T-helper 2 cell treated with Interferon-gamma antibody and Interleukin-4, amounts not matched to agents 100 ng/mL and 5 ng/mL, for 36 hours (primary cell): ENCODE data around the gene SCRN2. TPM values are rescaled to one million over a fixed set of nuclear protein-coding genes. Genes with fewer than 3 reads are reported as not detected.

Experiments used
- intact Hi-C: fragments of 100-400 bp; cut with micrococcal nuclease; formaldehyde crosslinking; loops from one replicate; pipeline ENCODE4 v1.15.1; 2023
- total RNA-seq: library from RNA; stranded (reverse); gene quantifications from 2 replicates; pipeline ENCODE4 v1.2.3, GENCODE V29; 2022

The SCRN2 gene
- total RNA-seq, 1 donor from 2014 or later, result 21.8 TPM

GRCh38 chr17:47872019-47872650, 31.1 kb upstream of the SCRN2 start:
- intact Hi-C loops, result no loop called here

GRCh38 chr17:47871048-47871447, 30.0 kb upstream of the SCRN2 start:
- intact Hi-C loops, result no loop called here

- intact Hi-C loops, result no loop called here
Observed at GRCh38 chr17:47870056-47870455, 29.0 kb upstream of the SCRN2 start.

- intact Hi-C loops, result no loop called here
Observed at GRCh38 chr17:47869114-47869513, 28.0 kb upstream of the SCRN2 start.

- intact Hi-C loops, result no loop called here
Observed at GRCh38 chr17:47867813-47868533, 26.9 kb upstream of the SCRN2 start.

- intact Hi-C loops, result no loop called here
Observed at GRCh38 chr17:47866941-47867340, 25.9 kb upstream of the SCRN2 start.

- intact Hi-C loops, result no loop called here
Observed at GRCh38 chr17:47864791-47865216, 23.7 kb upstream of the SCRN2 start.

GRCh38 chr17:47862621-47863440, 21.8 kb upstream of the SCRN2 start:
- intact Hi-C loops, result no loop called here

- intact Hi-C loops, result no loop called here
Observed at GRCh38 chr17:47860386-47860785, 19.3 kb upstream of the SCRN2 start.

- intact Hi-C loops, result no loop called here
Observed at GRCh38 chr17:47857551-47858455, 16.7 kb upstream of the SCRN2 start.

- intact Hi-C loops, result no loop called here
Observed at GRCh38 chr17:47856830-47857229, 15.8 kb upstream of the SCRN2 start.

- intact Hi-C loops, result no loop called here
Observed at GRCh38 chr17:47855737-47856136, 14.7 kb upstream of the SCRN2 start.

- intact Hi-C loops, result no loop called here
Observed at GRCh38 chr17:47853616-47854015, 12.5 kb upstream of the SCRN2 start.

GRCh38 chr17:47852113-47852949, 11.3 kb upstream of the SCRN2 start:
- intact Hi-C loops, result no loop called here

- intact Hi-C loops, result no loop called here
Observed at GRCh38 chr17:47851764-47852112, 10.7 kb upstream of the SCRN2 start.

GRCh38 chr17:47850692-47851573, 9.9 kb upstream of the SCRN2 start, which contains the start of gene SP6:
SP6 (minus strand) TSS chr17:47851163; CDS start chr17:47848429, 2,734 bp downstream.
- intact Hi-C loops, result no loop called here

- intact Hi-C loops, result no loop called here
Observed at GRCh38 chr17:47850373-47850691, 9.3 kb upstream of the SCRN2 start.

GRCh38 chr17:47848198-47848513, 7.1 kb upstream of the SCRN2 start:
- intact Hi-C loops, result no loop called here

- intact Hi-C loops, result no loop called here
Observed at GRCh38 chr17:47847341-47848197, 6.5 kb upstream of the SCRN2 start.
